ENCODE data around the gene DNAH12.
"Not testable (repeated sequence)": the region's sequence is repeated elsewhere in the genome, so short reads cannot be mapped to it uniquely, and the experiment has no call there.

The DNAH12 gene

DNA sequence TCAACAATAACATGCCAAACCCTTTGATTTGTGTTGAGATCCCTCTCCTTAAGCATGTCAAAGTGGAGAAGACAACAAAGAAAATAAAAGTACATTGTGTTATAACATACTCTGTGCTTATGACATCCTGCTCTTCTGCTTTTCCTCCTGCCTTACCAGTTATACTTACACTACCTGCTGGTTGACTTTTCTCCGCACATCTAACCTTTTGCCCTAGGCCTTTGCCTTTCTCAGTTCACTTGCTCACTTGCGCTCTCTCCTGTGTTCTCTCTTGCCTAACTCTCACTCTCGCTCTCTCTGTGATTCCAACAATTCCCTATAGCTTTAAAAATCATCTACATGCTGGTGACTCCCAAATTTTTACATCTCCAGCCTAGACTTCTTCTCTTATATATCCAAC, 5.7 kb downstream of the DNAH12 start:
- DNase-seq: no peak

DNA sequence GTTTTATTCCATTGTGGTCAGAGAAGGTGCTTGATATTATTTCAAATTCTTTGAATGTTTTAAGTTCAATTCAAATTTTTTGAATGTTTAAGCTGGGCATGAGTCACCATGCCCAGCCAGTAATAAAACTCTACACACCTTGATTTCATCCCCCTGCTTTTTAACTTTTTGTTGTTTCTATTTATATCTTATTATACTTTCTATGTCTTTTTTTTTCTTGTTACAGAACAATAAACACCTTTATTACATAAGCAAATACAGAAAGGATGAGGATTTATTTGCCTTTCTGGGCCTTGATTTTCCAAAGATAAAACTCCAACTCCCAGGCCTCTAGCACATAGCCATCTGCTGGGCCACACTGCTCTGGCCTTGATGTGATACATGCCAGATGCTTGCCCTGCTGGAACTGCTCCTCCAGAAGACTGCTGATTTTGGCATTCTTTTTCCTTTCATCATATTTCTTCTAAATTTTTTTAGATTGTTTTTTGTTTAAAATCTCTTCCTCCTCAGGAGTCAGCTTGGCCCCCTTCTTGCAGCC, 14.0 kb downstream of the DNAH12 start:
- DNase-seq: no peak

DNA sequence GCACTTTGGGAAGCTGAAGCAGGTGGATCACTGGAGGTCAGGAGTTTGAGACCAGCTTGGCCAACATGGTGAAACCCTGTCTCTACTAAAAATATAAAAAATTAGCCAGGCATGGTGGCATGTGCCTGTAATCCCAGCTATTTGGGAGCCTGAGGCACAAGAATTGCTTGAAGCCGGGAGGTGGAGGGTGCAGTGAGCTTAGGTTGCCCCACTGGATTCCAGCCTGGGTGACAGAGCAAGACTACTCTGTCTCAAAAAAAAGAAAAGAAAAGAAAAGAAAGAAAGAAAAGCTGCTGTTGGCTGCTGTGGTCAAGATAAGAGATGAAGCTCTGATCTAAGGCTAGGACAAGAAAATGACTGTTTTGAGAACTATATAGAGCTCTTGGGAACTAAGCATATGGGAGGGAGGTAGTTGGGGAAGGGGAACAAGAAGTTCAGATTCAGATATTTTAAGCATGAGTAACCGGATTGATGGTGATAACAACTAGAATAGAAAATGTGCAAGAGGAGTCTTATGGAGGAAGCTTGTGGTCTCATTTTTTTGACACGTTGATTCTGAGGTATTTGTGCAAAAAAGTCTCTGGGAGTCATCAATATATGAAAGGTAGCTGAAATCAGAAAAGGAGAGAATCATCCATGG, 25.7 kb downstream of the DNAH12 start:
- DNase-seq: no peak

GRCh38 chr3:57512166-57512565, 32.0 kb downstream of the DNAH12 start:
- DNase-seq: no peak

- DNase-seq: no peak
Measured at GRCh38 chr3:57505901-57506300, 38.2 kb downstream of the DNAH12 start.

GRCh38 chr3:57500506-57500905, 43.6 kb downstream of the DNAH12 start:
- no peak for DNase-seq

GRCh38 chr3:57497904-57498303, 46.2 kb downstream of the DNAH12 start:
- no peak for DNase-seq

DNA sequence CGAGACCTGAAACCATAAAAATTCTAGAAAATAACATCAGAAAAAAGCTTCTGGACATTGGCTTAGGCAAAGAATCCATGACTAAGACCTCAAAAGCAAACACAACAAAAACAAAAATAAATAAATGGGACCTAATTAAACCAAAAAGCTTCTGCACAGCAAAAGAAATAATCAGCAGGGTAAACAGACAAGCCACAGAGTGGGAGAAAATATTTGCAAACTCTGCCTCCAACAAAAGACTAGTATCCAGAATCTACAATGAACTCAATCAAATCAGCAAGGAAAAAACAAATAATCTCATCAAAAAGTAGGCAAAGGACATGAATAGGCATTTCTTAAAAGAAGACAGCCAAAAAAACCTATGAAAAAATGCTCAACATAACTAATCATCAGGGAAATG, 59.6 kb downstream of the DNAH12 start:
- DNase-seq: no peak

GRCh38 chr3:57477193-57477592, 67.0 kb downstream of the DNAH12 start:
- not testable (repeated sequence) for DNase-seq

DNA sequence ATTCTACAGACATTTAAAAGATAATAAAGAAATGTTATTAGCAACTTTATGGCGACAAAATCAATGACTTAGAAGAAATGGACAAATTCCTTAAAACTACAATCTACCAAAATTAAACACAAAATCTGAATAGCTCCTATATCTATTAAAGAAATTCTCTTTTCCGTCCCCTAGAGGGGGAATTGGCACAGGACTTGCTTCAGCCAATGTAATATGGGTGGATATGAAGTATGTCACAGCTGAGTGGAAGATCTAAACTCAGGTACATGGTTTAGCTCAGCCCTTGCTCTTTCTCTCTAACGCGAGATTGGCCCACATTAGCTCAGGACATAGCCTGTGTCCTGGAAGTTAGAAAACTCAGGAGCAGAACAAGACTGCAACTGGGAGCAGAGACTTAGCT, 79.3 kb downstream of the DNAH12 start:
- DNase-seq: peak; percentile 10

- no peak for DNase-seq
Measured at GRCh38 chr3:57464011-57464410, 80.1 kb downstream of the DNAH12 start.

- DNase-seq: no peak
Measured at GRCh38 chr3:57451150-57451846, 92.8 kb downstream of the DNAH12 start.

- not testable (repeated sequence) for DNase-seq
Measured at GRCh38 chr3:57449276-57449847, 94.8 kb downstream of the DNAH12 start.

GRCh38 chr3:57448489-57448888, 95.7 kb downstream of the DNAH12 start:
- not testable (repeated sequence) for DNase-seq

GRCh38 chr3:57446318-57446841, 97.8 kb downstream of the DNAH12 start:
- DNase-seq: peak; percentile 4

DNA sequence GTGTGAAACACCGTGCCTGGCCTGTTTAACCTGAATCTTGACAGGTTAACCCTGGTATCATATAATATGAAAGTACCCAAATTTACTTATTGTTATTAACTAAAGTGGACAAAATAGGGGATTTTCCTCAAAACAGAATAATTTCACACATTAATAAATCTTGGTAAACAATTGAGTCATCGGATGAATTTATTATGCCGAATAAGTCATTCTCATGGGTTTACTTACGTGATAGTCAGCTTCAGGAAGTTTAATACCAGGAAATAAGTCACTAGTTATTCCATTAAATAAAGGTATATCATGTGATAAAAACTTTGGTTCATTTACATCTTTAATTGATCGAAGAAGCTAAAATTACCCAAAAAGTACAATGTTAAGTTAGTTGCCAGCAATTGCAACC, 99.7 kb downstream of the DNAH12 start:
- DNase-seq: no peak

DNA sequence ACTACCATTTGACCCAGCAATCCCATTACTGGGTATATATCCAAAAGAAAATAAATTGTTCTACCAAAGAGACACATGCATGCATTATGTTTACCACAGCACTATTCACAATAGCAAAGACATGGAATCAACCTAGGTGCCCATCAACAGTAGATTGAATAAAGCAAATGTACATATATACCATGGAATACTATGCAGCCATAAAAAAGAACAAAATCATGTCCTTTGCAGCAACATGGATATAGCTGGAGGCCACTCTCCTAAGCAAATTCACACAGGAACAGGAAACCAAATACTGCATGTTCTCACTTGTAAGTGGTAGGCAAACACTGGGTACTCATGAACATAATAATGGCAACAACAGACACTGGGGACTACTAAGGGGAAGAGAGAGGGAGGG, 104.0 kb downstream of the DNAH12 start:
- not testable (repeated sequence) for DNase-seq

DNA sequence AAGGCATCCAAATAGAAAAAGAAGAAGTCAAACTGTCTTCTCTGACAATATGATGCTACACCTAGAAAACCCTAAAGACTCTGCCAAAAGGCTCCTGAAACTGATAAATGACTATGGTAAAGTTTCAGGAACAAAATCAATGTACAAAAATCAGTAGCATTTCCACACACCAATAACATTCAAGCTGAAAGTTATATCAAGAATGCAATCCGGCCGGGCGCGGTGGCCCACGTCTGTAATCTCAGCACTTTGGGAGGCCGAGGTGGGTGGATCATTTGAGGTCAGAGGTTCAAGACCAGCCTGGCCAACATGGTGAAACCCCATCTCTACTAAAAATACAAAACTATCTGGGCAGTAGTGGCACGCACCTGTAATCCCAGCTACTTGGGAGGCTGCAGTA, 105.7 kb downstream of the DNAH12 start:
- not testable (repeated sequence) for DNase-seq

GRCh38 chr3:57436195-57436761, 107.9 kb downstream of the DNAH12 start:
- DNase-seq: peak; percentile 11

DNA sequence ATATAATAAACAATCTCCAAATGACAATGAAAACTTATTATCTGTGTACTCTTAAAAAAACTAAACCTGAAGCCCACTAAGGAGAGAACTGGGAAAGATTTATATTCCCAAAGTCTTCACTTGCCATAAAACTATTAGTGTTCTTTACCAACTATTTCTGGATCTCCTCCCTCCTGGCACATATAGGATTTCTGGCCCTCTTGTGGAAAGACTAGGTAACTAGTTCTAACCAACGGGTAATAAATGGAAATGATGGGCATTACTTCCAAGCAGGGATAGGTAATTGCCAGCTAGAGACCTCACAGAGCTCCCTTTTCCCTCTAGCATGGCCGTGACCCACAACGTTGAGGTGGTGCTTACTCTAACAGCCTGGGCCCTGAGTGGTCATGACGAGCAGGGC, 110.1 kb downstream of the DNAH12 start:
- peak; percentile 45 for DNase-seq

- DNase-seq: no peak
Measured at GRCh38 chr3:57423335-57423734, 120.8 kb downstream of the DNAH12 start.

DNA sequence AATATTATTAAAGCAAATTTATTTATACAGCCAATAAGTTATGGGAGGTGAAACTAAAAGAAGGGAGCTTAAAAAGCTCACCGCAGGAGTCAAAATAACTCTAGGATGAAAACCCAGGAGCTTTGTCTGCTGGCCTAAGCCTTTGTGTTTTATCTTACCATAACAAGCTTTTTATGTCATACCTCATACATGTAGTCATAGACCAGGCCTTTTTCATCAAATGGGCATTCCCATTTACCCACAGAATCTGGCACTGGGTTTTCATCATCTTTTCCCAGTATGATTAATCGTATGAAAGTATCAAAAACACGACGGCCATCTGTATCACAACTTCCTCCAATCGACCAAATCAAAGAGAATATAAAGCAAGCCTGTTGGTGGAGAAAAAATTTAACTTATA, 122.8 kb downstream of the DNAH12 start:
- no peak for DNase-seq

GRCh38 chr3:57420001-57420400, 124.1 kb downstream of the DNAH12 start:
- DNase-seq: peak; percentile 55

DNA sequence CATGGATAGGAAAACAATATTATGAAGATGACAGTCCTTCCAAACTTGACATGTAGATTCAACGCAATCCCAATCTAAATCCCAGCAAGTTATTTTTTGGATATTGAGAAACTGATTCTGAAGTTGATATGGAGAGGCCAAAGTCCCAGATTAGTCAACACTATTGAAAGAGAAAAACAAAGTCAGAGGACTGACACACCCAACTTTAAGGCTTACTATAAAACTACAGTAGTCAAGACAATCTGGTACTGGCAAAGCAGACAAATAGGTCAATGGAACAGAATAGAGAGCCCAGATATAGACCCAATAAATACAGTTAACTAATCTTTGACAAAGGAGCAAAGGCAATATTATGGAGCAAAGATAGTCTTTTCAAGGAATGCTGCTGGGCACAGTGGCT, 132.4 kb downstream of the DNAH12 start:
- DNase-seq: no peak
